Measurements from ENCODE around the gene PABPC3. TPM values are rescaled to one million over a fixed set of nuclear protein-coding genes. Genes with fewer than 3 reads are reported as not detected.

PABPC3 gene
- total and polyA plus RNA-seq, 2 donors (not counting 3 experiments of a cell fraction or from before 2014, with no cell fraction given): 0.07 to 0.31 TPM

GRCh38 chr13:25068810-25069209, 27.1 kb upstream of the PABPC3 start:
- no peaks in the 10 kb centered on the region for H3K79me2 ChIP-seq (ENCODE audit: control insufficient read depth, insufficient read depth, low read length)
- no peaks in the 10 kb centered on the region for H3K9me3 ChIP-seq (replicated peaks; ENCODE audit: control insufficient read depth, insufficient read depth, low read length)
- H3K4me3 ChIP-seq (replicated peaks in 1 of 3; ENCODE audit: insufficient read depth in 1 of 3, low read depth in 1 of 3, low read length in 3 of 3): no peak overlapping the region
- H3K9me1 ChIP-seq (replicated peaks; ENCODE audit: control insufficient read depth, extremely low read depth, insufficient read depth, low read length): no peaks in the 10 kb centered on the region
- no peak overlapping the region for H3K4me2 ChIP-seq (ENCODE audit: insufficient read depth, low read length)
- TF ChIP-seq JUN (IDR thresholded peaks at IDR 0.05; ENCODE audit: borderline replicate concordance, insufficient read depth, insufficient read length, low read depth): no peak
- no peak for TF ChIP-seq EZH2 (IDR thresholded peaks at IDR 0.05; ENCODE audit: borderline replicate concordance, low read depth, low read length, severe bottlenecking)
- TF ChIP-seq MAX (IDR thresholded peaks at IDR 0.05; ENCODE audit: insufficient read depth, insufficient read length): no peak
- TF ChIP-seq POLR2AphosphoS5 (IDR thresholded peaks at IDR 0.05; ENCODE audit: insufficient read depth, low read depth, low read length): no peak
- TF ChIP-seq FOS (IDR thresholded peaks at IDR 0.05; ENCODE audit: borderline replicate concordance, insufficient read depth, low read length): no peak
- TF ChIP-seq GATA2 (IDR thresholded peaks at IDR 0.05; ENCODE audit: insufficient read depth, insufficient read length, low read depth, low read length): no peak
- no peak for TF ChIP-seq POLR2A (IDR thresholded peaks at IDR 0.05; ENCODE audit: low read depth, low read length)
- no peak for TF ChIP-seq CTCF (IDR thresholded peaks at IDR 0.05; ENCODE audit: extremely low read depth in 1 of 2, insufficient read depth in 1 of 2, low read depth in 1 of 2, low read length in 2 of 2)
- TF ChIP-seq MYC (IDR thresholded peaks at IDR 0.05; ENCODE audit: low read depth, low read length): no peak
- DNase-seq (ENCODE audit: low read depth, low spot score) (no peak), FAIRE-seq (no peak)
- H3K4me1 ChIP-seq (ENCODE audit: control insufficient read depth, extremely low read depth, insufficient read depth, low read length): no peaks in the 10 kb centered on the region
- intact Hi-C loops (cut with micrococcal nuclease): no loop called here
- no peak overlapping the region for H3K9ac ChIP-seq (replicated peaks; ENCODE audit: extremely low read depth, insufficient read depth, low read length)
- H3K27me3 ChIP-seq (ENCODE audit: control insufficient read depth in 2 of 2, insufficient read depth in 2 of 2, low read length in 2 of 2): no peaks in the 10 kb centered on the region
- dilution Hi-C loops (cut with MboI; ENCODE audit: extremely low pct_ligation_motif_present, low sequenced_read_pairs): no loop called here
- ChIA-PET POLR2A (no interaction called here), CTCF (no interaction called here)
- no peaks in the 10 kb centered on the region for H4K20me1 ChIP-seq (replicated peaks; ENCODE audit: control insufficient read depth, extremely low read depth, insufficient read depth, low read length)
- H2AFZ ChIP-seq (ENCODE audit: low read depth, low read length): no peak overlapping the region
- BruUV-seq (replicated peaks): no TSS peak
- no peaks in the 10 kb centered on the region for H3K36me3 ChIP-seq (ENCODE audit: control insufficient read depth in 2 of 2, extremely low read depth in 1 of 2, insufficient read depth in 2 of 2, low read length in 2 of 2)
- H3K27ac ChIP-seq (ENCODE audit: insufficient read depth, low read depth, low read length): no peak overlapping the region

Measured in endothelial cell of umbilical vein (primary cell).